ENCODE results near the gene DNAJA1.

The DNAJA1 gene

DNA sequence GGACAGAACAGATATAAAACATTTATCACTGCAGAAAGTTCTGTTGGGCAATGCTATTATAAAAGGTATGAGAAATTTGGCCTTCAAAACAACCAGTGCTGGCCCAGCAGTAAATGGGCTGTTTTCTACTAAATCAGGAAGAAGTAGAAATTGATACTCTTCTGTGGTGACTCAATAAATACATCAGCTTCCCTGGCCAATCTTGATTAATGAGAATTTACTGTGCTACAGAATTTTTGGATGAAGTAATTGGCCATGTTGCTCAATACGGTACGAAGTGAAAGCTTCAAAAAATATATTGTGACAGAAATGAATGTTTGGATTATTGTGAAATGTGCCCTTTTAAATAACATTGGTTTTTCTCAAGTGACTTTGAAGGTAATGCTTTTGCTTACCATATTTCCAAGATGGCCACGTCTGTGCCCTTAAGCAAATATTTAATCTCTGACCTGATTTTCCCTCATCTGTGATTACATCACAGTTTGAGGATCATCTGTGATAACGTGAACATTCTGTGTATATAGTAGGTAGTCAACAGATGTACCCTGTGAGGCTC is 4.2 kb downstream of the DNAJA1 start:
- DNase-seq: no peak

- no peak for DNase-seq
Measured at GRCh38 chr9:33030285-33030684, 5.2 kb downstream of the DNAJA1 start.

- DNase-seq: no peak
Measured at GRCh38 chr9:33032292-33032691, 7.2 kb downstream of the DNAJA1 start.

- no peak for DNase-seq
Measured at GRCh38 chr9:33032865-33033264, 7.8 kb downstream of the DNAJA1 start.

GRCh38 chr9:33040792-33041431 is 15.8 kb downstream of the DNAJA1 start:
- no peak for DNase-seq

GRCh38 chr9:33041432-33042188 is 16.5 kb downstream of the DNAJA1 start:
- no peak for DNase-seq

DNA sequence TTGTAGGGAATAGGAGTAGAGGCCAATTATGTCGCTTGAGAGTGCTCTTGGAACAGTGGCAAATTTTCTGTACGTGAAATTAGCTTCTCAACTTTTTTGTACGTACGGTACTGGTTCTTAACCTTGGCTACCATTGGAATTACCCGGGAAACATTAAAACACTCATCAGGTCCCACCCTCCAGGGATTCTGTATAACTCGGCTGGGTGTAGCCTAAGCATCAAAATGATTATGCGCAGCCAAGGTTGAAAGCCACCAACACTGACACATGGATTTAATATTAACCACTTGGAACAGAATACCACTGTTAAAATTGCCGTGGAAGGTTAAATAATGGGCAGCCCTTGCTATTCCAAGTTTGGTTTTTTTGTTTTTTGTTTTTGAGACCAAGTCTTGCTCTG is 17.4 kb downstream of the DNAJA1 start:
- no peak for DNase-seq

- DNase-seq: no peak
Measured at GRCh38 chr9:33043671-33044070, 18.6 kb downstream of the DNAJA1 start.

DNA sequence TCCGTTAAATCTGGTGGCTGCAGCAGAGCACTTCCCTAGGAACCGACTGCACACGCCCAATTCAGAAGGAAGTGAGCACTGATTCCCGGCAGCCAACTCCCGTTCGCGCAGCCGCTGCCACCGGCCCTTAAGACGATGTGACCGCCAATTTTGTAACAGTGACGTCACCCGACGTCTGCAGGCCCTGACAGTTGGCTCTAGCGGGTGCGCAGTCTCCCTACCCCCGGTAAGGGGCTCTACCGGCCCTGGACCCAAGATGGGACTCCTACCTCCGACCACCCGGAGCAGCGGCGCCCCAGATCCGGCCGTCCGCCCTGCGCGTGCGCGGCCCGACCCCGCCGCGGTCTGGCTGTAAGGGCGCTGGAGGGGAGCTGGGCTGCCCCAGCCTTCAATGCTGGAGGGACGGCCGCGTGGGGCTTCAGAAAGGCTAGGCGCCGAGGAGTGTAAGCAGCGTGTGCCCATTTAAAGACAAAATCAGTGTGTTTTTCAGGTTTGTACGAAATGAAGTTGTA is 19.1 kb downstream of the DNAJA1 start:
- peak; percentile 68 for DNase-seq

DNA sequence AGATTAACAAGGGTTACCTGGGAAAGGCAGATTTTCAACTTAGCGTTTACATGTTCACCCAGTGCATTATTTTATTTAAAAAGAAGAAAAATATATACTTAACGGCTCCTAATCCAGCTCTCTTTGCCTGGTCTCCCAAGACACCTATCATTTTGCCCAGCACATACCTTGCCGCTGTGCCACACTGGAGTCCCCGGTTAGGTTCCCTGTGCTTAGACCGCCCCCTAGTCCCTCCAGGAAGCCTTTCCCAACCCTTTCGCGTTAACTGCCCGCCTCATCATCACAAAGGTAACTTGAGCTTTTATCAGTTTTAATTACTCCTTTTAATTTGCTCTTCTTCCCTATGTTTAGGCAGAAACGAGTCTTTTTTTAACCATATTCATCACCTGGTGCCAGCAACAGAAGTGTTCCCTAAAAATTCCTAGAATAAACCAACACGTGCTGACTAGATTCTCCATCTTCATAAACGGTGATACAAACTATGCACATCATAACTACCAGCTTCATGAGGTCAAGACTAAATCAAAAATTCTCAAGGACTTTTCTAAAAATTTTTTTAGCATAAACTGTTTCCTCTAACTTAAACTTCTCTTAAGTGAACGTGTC is 19.7 kb downstream of the DNAJA1 start:
- peak; percentile 30 for DNase-seq

- no peak for DNase-seq
Measured at GRCh38 chr9:33046061-33046460, 21.0 kb downstream of the DNAJA1 start.

GRCh38 chr9:33048054-33048465 is 23.0 kb downstream of the DNAJA1 start:
- DNase-seq: no peak

GRCh38 chr9:33049680-33050361 is 24.7 kb downstream of the DNAJA1 start:
- DNase-seq: no peak

GRCh38 chr9:33051144-33051543 is 26.1 kb downstream of the DNAJA1 start:
- no peak for DNase-seq

- DNase-seq: no peak
Measured at GRCh38 chr9:33065157-33066076, 40.3 kb downstream of the DNAJA1 start.

GRCh38 chr9:33068991-33069390 is 43.9 kb downstream of the DNAJA1 start:
- no peak for DNase-seq

DNA sequence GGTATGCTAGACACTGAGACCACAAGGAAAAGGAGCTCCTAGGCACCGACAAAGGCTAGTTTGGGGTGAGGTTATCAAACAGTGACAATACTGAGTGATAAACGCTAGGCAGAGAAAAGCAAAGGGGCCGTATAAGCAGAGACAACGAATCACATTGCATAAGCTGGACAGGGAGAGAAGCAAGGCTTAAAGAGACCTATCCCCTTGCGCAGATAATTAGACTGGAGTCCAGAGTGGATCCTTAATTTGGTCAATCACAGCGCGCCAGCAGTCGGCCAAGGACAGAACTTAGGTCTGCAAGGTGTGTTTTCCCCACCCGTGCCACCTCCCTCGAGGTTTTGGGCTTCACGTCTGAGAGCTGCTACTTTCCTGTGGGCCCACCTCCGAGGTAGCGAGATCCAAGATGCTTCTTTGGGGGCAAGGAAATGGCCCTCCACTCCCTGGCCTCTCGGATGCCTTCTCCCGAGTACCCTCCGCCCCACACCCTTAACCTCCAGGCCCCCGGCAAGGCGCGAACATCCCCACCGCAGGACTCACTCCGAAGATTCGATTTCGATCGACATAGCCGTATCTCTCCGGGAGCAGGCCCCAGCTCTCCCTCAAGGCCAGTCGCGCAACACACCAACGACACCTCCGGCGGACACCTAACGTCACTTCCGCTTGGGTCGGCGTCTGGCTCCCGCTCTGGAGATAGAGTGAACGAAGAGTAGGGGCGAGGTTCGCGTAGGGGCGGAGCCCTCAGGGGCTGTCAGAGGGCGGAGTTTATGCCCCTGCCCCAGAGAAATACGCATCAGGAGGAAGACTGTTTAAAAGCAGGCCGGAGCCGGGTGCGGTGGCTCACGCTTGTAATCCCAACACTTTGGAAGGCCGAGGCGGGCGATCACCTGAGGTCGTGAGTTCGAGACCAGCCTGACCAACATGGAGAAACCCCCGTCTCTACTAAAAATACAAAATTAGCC is 51.3 kb downstream of the DNAJA1 start, which contains the start of gene SMU1:
SMU1 (minus strand) TSS at position 629 of the 959 bp plus-strand sequence; CDS start at position 563, 66 bp downstream.
- DNase-seq: peak; percentile 87

GRCh38 chr9:33080534-33080933 is 55.5 kb downstream of the DNAJA1 start:
- no peak for DNase-seq

DNA sequence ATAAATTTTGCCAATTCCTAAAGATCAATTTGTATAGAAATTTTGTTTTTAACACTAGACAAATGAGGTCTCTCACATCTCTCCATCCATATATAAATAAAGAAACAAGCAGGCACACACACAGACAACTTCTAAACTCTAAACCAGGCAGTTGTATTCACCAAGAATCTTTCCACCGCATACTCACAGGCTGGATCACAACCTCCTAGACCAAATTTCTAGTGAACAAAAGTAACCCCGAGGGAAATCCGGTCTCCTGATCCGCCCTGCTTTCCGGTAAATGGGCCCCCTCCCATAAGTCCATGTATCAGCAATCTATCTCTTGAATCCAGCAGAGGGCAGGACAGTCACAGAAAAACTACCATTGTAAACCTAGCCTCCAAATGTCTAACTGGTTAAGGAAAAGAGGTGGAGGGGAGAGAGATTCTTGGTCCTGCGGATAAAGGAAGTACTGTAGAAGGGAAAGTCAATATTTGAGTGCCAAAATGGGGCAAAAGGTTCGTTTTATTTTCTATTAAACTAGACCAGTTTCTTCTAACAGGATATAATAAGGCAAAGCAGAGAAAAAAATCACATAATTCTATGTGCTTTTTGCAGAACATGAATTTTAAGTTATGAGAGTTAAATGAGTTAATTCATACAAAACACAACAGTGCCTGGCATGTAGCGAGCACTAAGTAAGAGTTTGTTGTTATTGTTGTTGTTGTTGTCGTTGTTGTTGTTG is 56.2 kb downstream of the DNAJA1 start:
- peak; percentile 53 for DNase-seq

GRCh38 chr9:33082128-33082527 is 57.1 kb downstream of the DNAJA1 start:
- DNase-seq: no peak
